NCI-H345 (cell line): ENCODE results near the gene GNG12.

ENCODE experiments used
- DNase-seq: peaks from one replicate; lab custom pipeline; 2025; lab: John Stamatoyannopoulos, UW

GNG12 gene

DNA sequence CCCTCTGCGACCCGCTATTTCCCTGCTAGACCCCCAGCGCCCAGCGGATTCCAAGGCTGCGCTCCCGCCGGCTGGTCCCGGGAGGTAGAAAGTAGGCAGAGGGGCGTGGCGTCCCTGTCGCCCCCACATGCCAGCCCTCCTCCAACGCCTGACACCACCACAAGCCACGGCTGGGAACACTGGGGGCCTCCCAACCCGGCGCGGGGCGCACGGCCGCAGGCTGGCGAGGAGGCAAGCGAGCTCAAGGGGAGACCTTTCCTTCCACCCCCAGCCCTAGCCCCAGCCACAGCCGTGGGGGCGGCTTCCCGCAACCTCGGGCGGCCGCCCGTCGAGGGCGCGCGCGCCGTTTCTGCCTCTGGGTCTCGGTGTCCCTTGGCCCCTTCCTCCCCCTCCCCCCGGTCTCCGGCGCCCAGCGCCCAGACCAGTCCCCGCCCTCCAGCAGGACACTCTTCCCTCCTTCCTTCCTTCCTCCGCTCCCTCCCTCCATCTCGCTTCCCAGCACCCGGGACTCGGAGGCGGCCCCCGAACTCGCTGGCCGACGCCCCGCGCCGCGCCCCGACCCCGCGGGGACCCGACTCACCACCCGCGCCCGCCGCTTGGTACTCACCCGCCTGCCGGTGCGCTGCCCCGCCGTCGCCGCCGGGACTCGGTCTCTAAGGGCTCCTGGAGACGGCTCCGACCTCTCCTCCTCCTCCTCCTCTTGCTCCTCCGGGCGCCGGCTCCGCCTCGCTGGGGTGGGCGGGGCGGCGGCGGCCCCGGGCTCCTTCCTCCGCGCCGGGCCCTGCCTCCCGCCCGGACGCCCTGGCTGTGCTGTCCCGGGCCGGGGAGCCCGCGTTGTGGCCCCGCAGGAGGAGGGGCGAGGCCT, at the start of gene GNG12:
Gene GNG12, minus strand, starts transcription at position 731 of the 865 bp plus-strand sequence. CDS start 125,781 bp downstream, outside the sequence.
- DNase-seq = peak; percentile 44

DNA sequence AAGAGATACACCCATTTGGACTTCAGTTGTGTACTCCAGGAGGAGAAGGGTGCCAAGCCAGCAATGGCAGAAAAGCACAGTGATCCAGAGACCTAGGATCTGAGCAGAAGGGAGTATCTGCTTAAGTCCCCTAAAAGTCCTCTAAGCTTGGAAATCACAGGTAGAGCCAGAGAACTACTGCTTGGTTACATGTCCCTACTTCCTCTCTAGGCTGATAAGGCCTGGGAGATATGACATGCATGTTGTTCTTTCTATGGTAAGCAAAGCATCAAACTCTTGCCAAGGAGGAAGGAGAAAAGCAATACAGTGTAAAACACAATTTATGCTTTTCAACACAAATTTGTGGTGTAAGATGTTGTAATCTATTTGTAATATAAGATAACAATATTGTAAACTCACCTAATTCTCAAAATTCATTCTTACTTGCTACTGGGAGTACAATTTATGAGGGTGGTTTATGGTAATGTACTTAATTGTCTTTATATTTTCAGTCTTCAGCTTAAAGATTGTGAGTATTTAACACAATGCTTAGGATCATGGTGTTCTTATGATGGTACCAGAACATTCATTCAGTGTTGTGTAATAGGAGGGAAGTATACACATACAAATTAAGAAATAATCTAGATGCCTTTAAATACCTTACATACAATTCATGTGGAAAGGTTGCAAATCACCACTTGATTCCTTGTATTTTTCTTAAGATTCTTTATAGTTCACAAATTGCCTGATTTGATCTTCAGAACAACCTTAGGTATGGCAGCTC, 49.1 kb upstream of the GNG12 start:
- no peak for DNase-seq

DNA sequence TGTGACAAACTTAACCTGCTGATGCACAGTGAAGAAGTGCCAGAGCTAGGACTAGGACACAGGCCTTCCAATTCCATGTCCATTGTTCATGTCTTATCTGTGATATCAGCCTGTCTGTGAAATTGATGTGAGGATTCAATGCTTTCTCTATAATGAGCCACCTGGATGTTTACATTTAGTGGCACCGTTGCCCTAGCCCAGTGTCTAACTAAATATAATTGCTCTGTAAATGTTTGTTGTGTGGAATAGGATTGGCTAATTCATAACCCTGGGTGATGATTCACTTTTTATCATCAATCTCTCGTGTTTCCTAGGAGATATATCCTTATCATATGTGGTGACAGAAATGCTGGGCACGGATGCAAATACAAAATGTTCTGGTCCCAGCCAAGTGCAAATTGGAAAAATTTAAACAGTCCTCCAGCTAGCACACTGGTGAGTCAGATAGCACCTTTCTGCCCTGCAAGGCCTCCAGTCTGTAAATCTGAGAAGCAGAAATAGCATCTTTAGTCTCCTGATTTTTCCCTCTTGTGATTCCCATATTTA, 46.9 kb upstream of the GNG12 start:
- peak; percentile 78 for DNase-seq

DNA sequence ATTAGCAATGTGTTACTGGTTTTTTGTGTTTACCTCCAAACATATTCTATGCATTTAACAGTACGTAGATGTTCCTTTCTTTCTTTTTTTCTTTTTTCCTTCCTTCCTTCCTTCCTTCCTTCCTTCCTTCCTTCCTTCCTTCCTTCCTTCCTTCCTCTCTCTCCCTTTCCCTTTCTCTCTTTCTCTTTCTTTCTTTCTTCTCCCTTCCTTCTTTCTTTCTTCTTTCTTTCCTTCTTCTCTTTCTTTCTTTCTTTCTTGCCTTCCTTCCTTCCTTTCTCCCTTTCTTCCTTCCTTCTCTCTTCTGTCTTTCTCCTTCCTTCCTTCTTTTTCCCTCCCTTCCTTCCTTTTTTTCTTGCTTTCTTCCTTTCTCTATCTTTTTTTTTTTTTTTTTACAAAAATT, 46.2 kb upstream of the GNG12 start:
- DNase-seq = no peak

DNA sequence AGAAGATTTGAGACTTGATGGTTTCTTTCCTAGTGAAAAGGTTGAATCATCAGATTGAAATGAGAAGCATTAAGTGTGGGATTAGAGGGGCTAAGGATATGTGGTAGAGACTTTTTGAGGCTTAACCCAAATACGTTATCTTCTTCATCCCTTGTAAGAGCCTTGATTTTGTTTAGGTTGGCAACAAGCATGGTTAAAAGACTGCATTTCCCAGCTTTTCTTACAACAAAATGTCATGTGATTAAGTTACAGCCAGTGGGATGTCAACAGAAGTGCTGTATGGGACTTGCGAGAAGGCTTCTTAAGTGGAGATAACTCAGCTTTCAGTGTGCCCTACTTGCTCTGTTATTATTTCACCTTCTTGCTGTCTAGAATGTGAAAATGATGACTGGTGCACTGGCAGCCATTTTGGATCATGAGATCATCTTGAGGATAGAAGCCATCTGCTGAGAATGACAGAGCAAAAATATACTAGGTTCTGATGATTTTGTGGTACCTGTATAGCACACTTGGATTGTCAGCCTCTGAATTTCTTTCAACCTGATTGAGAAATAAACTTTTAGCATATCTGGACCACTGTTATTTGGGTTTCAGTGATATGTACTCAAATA, 41.3 kb upstream of the GNG12 start:
- no peak for DNase-seq

DNA sequence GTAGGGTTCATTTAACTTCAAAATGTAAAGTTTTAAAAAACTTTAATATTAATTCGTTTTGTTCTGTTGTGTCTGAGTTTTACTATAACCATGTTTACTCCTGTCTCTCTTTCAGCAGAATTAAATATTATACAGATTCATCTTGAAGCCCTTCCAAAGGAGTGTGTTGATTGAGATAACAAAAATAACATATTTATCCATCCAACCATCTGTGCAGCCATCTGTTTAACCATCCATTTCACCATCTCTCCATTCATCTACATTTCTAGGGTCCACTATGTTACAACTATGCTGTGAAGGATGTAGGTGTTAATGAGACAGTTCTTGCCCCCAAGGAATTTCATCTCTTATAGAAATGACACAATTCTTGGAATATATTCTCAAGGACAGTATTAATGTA, 36.0 kb upstream of the GNG12 start:
- no peak for DNase-seq

DNA sequence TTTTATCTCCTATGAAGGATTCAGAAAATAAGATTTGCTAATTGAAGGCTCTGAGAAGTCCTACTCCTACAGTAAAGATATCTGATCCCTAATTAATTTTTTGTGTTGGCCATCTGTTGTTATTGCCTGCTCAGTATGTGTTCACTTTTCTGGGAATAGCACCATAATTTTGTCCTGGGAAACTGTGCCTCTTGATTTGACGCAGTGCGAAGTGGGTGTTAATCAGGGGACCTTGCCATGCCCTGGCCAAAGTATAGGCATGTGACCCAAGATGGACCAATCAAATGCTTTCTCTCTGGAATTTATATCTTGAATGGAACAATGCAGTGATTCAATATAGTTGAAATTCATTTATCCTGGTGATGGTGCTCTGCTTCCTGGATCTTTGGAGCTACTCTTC, 30.4 kb upstream of the GNG12 start:
- DNase-seq = no peak

DNA sequence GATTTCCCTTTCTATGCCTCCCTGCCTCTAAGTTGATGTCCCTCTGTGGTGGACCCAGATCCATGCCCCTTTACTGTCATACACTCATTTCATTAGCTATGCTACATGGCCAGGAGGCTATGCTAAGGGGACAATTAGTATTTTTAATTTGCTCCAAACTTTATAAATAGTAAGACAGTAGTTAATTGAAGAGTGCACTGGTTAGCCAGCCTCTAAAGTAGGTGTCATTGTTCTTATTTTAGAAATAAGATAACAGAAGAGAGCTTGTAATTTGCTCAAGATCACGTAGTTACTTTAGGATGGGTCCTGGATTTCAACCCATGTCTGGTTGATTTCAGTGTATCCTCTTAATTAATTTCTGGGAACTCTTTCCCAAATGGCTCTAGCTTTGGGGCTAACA, 29.4 kb upstream of the GNG12 start:
- DNase-seq = no peak

DNA sequence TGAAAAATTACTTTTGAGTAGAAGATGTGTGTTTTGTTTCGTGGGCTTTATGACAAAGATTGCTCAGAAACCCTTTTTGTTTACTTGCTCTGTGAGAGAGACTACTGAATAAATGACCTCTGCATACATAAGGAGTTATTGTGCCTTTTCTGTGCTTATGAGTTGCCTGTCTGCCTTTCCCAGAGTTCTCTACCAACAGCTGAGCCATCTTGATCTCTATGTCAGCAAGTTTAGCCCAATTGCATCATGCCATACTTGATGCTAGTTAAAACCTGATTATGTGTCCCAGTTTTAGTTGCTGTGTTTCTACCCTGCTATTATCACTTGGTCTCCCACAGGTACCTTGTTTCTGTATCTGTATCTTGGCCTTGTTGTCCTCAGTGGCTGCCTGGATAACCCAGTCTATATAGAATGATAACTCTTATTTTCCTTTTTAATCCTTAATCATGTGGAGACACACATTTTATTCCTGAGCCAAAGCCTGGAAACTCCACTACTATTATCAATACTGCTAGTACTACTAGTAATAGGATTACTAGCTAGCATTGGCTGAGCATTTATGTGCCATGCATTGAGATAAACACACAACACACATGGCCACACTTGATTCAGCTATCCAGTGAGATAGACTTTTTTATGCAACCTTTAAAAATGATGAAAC, 28.7 kb upstream of the GNG12 start:
- DNase-seq = no peak

DNA sequence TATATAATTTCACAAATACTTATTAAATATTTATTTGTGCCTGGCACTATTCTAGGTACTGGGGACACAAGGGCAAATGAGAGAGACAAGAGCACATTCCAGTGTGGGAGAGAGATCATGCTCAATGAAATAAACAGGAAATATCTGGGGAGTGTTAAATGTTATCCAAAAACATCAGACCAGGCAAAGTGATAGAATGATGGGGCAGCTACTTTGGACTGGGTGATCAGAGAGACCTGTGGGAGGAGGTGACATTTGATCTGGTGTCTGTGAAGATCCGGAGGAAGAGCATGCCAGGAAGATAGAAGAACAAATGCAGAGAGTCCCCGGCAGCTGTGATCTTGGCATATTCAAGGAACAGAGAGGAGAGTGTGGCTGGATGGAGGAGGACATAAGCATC, 27.5 kb upstream of the GNG12 start:
- no peak for DNase-seq

DNA sequence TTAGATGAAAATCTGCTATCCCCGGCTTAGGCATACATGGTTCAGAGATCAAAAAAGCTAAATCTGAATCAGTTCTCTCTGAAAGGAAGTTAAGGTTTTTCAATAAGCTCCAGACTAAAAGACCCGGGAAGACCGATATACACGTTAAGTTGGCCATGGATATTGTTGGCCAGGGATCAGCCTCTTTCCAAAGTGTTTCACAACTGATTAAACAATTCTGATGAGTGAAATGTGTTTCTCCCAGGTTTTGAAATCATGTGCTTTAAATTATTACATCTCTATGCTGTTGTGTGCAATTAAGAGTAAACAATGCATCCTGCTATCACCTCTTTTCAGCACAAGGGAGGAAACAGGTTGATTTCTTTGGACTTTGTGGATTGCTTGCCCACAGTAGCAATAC, 23.7 kb upstream of the GNG12 start:
- no peak for DNase-seq

DNA sequence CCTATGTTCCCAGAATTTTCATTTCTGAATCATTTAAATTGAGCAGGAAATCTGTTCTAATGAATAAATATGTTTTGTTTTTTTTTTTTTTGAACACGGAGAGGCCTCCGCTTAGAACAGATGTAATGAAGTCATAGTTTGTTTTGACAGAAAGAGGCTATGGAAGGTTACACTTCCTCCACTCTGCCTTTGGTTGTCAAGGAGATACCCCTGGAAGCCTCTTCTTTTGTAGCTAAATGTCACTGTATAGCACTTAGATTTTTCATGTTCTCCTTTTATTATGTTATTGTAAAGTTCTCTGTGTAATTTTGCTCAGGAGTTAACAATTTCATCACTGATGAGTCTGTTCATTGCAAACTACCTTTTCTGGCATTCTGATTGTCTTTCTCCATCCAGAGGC, 22.7 kb upstream of the GNG12 start:
- peak; percentile 11 for DNase-seq

DNA sequence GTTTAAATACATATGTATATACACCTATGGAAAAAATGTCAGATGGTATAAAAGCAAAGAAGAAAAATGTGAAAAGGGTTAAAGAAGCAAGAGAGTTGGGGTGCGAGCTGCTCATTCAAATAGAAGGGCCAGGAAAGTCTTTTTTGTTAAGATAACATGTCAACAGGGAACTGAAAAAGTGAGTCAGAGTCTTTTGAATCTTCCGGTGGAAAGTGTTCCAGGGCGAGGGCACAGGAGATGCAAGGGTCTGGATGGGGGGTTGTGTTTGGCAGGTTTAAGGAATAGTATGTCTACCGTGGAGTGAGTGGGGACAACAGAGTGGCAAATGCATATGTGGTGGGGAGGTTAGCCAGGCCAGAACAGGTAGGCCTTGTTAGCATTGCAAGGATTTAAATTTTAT, 22.2 kb upstream of the GNG12 start:
- no peak for DNase-seq

DNA sequence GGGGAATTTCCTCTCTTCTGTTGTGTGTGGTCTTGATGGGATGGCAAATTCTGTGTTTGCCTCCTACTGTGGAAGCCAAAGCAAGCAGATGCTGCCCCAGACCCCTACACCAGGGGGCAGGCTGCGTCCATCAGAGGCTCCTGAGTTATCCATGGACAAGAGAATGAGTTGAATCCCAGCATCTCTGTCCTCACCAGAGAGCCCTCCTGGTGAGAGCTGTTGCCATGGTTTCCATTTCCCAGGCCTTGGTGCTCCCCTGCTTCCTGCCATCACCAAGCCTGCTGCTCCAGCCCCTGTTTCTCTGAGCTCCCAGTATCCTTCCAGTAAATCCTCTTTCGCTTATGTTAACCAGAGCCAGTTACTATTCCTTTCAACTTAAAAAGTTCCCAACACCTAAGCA, 20.4 kb upstream of the GNG12 start:
- DNase-seq = peak; percentile 80

DNA sequence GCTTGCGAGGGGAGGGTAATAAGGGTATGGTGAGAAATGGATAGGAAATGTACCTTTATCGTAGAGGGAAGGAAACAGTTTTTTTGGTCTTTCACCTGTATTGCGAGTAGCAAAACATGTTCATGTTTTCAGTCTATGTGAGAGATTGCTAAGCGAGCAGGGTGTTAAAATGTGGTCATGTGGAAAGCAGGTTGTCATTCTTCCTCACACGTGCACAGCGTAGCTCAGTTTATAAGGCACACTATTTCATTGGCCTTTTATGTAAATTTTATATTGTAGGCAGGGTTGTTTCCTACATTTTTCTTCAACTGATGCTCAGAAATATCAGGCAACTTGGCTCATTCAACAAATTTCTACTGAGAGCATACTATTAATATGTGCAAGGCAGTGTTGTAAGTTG, 18.5 kb upstream of the GNG12 start:
- DNase-seq = no peak

DNA sequence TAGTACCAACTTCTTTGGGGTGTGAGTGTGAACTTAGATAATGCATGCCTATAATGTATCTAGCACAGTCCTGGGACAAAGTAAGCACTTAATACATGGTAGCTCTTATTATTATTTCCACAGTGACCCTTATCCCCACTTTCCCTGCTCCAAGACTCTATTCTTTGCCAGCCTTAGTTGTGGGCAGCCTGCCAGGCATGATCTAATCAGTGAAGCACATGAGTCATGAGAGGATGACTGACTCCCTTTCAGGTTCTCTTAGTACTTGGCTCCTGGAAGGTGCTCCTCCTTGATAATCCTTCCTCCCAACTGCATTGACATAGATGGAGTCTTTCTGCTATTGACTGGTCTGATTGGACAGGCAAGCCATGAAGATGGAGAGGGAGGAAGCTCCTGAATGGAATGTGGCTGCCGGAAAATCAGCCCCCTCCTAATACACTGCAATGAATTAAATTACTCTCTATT, 17.4 kb upstream of the GNG12 start:
- DNase-seq = peak; percentile 66

DNA sequence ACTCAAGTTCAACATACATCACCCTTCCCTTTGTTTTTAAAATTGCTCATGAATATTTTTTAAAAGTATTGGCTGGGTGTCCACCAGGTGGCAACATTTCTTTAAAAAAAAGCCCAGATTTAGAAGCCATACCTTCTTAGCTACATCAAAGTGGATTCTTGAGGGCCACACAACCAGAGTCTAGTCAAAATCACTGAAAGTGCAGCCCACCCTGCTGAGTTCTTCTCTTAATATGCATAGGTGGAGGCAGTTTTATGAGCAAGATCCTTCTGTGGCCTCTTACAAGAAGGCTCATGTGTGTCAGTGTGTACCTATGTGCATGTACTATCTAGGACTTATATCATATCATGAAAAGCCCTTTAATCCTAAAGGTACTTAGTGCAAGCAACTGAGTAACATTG, 16.9 kb upstream of the GNG12 start:
- peak; percentile 55 for DNase-seq

DNA sequence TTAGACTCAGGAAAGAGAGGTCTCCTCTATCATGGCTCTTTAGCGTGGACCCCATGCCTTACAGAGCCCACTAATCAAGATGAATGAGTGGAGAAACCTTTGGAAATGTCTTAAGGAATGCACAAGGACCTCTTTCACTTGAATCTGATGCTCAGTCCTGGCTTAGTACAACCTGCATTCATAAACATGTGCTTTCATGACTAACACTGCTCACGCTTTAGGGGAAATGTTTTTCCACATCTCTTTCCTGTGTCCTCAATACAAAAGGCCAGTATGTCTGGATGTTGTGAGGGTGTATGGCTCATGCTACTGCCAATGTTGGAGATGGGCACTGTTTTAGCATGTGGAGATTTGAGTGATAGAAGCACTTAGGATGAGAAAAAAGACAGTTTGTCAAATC, 14.2 kb upstream of the GNG12 start:
- DNase-seq = no peak

DNA sequence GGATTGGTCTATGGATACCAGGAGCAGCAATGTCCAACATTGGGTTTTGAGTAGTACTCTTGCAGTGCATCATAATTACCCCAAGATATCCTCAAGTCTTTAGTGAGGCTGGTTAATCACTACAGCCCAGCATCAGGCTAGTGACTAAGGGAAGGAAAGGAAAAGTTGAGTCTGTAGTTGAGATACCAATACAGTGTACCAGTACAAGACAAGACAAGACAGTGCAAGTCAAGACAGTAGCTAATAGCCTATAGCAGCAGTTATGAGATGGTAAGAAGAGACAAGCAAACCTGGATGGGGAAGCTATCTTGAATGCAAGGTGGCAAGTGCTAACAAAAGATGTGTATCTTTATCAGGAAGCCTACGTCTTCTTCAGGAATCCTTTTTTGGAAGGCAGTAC, 13.3 kb upstream of the GNG12 start:
- no peak for DNase-seq

DNA sequence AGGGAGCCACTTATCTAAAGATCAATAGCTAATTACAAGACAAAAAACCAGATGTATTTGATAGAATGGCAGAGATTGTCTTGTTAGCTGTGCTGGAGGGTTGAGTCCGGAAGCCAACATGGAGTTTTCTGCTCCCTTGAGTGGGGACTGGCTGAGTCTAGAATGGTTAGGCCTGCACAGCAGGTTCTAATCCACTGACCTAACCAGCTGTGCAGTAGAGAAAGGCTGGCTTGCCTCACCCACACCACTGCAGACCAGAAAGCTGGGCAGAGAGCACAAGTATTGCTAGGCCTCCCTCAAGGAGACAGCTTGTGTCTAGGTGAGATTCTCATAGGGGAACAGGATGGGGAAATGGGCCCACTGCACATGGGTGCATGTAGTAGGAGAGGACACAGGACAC, 11.7 kb upstream of the GNG12 start:
- no peak for DNase-seq

DNA sequence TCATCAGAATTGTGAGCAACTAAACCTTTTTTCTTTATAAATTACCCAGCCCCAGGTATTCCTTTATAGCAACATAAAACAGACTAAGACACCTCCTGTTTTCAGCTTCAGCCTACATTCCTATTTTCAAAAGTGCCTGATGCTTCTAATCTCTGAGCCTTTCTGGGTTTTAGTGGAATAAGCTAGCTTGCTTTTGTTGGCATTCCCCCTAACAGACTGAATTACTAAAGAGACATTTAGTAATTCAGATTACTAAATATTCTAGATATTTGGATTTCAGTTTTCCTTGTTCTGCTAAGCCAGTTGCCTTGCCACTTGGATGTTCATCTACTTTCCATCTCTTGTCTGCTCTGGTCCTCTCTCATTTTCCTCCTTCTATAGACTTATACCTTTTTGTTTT, 10.5 kb upstream of the GNG12 start:
- DNase-seq = no peak

DNA sequence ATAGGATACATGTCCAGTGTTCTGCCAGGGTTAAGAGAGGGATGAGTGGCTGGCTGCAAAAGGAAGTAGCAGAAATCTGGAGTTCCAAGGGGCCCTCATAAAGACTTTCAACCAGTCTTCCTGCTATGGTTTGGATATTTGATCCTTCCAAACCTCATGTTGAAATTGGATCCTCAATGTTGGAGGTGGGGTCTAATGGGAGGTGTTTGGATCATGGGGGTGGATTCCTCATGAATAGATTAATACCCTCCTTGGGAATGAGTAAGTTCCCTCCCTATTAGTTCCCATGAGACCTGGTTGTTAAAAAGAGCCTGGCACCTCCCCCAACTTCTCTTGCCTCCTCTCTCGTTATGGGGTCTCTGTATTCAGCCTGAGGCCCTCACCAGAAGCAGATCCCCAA, 10.1 kb upstream of the GNG12 start:
- DNase-seq = no peak
